Stimulated activated CD8-positive, alpha-beta memory T cell treated with anti-CD3 and anti-CD28 coated beads, Interleukin-4, amount 100 ng/mL, for 24 hours (primary cell): Measurements from ENCODE around the gene CD164L2.
A peak's percentile ranks its signal among the peaks of the same experiment; 100 is the strongest.

Experiments
- DNase-seq: peaks from one replicate; pipeline ENCODE4 v3.0.0-alpha.2; 2020; ENCODE audit warnings: low read depth

The CD164L2 gene

DNA sequence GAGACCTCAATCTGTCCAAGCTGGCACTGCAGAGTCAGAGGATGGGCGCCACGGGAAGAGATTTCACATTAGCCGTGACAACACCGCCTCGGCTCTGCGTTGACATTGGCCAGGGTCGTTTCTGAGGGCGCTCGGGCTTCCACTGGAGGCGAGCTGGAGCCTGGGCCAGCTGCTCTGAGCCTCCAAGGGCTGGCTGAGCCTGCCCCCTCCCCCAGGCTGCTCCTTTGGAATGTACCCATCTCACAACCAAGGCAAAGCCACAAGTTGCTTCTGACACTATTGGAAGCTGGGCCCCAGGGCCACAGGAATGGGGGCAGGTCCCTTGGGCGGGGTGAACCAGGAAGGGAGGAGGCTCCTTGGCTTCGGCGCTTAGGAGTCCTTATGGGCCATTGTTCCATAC, 21.9 kb upstream of the CD164L2 start:
- no peak for DNase-seq

GRCh38 chr1:27403931-27404330, 20.8 kb upstream of the CD164L2 start:
- DNase-seq = no peak

DNA sequence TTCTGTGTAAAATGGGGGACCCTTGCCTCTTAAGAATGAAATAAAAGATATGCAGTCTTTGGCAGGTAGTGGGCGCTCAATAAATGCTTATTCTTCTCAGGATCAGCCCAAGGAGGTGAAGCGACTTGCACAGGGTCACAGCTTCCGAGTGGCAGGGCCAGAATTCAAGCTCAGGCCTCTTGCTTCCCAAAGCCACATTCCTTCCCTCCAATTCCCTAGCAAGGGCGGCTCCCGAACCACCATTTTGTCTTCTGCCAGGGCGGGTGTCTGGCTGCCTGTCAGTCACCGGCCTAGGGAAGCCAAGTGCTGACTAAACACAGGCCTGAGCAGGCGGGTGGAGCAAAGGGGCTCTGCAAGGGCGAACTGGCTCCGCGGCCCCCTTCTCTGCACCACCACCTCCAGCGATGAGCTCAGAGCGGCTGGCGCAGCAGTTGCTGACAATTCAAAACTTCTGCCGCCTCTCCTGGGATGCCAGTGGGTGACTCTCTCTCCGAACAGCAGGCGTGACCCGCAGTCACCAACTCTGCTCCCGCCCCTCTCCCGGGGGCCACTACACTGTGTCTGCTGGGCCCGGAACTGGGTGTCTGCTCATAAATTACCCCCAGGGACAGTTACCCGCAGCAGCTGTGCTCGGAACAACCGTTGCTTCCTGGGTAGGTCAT, 20.1 kb upstream of the CD164L2 start:
- DNase-seq = no peak

DNA sequence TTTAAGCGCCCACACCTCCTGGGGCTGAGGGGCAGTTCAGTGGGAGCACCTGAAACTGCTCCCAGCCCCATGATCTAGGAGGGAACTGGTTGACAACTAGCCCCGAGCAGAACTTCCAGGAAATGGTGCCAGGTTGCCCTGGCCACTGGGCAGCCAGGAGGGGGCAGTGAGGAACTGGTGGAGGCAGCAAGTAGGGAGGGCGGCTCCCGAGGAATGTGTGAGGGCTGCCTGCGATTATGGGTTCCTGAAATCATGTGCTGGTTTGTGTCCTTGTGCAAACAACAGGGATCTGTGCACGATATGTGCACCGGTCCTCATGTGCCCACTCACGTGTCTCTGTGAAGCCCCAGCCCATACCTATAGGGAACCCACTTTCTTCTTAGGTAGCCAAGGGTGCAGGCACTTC, 19.2 kb upstream of the CD164L2 start:
- no peak for DNase-seq

DNA sequence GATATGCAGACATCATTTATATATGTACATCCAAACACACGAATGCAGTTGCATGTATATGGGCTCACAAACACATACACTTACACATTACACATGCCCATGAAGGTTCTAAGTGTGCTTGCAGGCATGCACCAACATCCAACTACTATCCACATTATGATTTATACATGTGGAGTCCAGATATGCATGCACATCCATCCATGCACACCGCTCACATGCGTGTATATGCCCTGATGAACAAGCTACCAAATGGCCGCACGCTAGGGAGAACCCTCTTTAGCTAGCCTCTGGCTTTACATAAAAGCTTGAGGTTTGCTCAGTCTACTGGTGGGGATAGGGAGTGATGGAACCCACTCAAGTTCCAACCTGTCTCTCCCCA, 17.8 kb upstream of the CD164L2 start:
- DNase-seq = no peak

GRCh38 chr1:27400082-27400962, 17.2 kb upstream of the CD164L2 start:
- no peak for DNase-seq

GRCh38 chr1:27399251-27400025, 16.3 kb upstream of the CD164L2 start:
- no peak for DNase-seq

GRCh38 chr1:27398405-27399149, 15.4 kb upstream of the CD164L2 start:
- no peak for DNase-seq

GRCh38 chr1:27397749-27398148, 14.6 kb upstream of the CD164L2 start:
- no peak for DNase-seq

GRCh38 chr1:27397110-27397509, 14.0 kb upstream of the CD164L2 start:
- DNase-seq = no peak

GRCh38 chr1:27395441-27396195, 12.5 kb upstream of the CD164L2 start:
- peak; percentile 63 for DNase-seq

GRCh38 chr1:27394925-27395324, 11.8 kb upstream of the CD164L2 start:
- DNase-seq = no peak

DNA sequence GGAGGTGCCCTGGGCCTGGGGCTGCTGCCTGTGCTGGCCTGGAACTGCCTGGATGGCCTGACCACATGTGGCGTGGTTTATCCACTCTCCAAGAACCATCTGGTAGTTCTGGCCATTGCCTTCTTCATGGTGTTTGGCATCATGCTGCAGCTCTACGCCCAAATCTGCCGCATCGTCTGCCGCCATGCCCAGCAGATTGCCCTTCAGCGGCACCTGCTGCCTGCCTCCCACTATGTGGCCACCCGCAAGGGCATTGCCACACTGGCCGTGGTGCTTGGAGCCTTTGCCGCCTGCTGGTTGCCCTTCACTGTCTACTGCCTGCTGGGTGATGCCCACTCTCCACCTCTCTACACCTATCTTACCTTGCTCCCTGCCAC, 11.1 kb upstream of the CD164L2 start:
- no peak for DNase-seq

- DNase-seq = no peak
Observed at GRCh38 chr1:27393641-27394281, 10.6 kb upstream of the CD164L2 start.

DNA sequence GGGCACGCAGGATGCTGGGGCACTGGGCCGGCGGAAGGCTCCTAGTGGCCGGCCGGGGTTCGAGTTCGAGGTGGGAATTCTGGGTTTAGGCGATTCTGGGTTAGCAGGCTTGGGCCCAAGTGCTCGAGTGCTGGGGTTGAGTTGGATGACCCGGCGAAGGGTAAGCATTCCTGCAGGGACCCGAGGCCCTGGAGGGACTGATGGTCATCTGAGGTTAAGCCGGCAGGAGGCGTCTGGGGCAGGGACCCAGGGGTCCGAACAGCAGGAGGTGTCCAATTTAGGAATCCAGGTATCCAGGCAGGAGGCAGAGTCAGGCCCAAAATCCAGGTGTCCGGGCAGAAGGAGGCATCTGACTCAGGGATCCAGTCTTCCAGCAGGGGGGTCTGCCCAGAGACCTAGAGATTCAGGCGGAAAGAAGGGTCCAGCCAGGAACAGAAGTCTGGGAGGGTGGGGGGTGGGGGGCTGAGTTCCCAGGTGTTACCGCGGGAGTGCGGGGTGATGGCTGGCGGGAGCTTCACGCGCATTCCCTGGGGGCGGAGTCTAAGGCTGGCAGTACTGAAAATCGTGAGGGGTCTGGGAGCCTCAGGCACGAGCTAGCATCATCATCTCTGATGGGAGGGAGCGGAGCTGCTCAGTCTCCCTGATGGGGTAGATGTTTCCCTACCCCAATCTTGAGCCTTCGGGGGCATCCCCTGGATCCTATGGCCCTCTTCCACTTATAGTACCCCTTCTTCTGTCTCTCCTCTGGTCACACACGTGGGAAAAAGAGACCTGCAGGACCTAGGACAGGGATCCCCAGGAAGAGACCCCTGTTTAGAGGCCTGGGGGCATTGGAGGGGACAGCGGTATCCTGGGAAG, 9.9 kb upstream of the CD164L2 start:
- no peak for DNase-seq

DNA sequence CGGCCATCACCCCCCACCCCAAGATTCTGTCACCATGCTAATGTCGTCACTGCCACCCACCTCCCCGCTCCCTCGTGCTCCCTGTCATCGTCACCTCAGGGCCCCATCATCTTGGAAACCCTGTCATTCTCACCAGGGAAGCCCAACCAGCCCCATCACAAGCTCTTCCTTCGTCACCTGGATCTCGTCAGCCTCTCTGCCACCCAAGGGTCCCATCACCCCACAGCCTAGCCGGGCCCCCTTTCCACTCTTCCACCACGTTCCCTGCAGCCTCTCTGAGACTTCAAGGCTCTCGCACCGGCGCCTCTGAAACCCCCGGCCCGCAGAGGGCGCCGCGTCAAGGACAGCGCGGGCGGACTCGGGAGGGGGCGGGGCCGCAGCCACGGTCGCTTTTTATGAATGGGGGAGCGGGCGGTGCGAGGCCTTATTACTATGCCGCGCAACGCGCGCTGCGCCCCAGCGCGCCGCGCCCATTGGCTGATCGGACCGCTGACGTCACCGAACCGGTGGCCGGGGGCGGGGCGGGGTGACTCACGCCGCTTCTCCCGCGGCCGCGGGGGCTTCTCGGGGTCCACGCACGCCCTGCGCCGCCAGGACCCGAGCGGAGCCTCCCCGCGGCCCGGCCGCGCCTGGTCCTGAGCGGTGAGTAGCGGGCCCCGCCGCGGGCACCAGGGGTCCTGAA, 9.1 kb upstream of the CD164L2 start, which contains the start of gene GPR3:
Gene GPR3 (plus strand): TSS at position 527 of the 682 bp plus-strand sequence. CDS start 1,177 bp downstream, outside the sequence.
- peak; percentile 89 for DNase-seq

- DNase-seq = no peak
Observed at GRCh38 chr1:27391511-27392095, 8.5 kb upstream of the CD164L2 start.

DNA sequence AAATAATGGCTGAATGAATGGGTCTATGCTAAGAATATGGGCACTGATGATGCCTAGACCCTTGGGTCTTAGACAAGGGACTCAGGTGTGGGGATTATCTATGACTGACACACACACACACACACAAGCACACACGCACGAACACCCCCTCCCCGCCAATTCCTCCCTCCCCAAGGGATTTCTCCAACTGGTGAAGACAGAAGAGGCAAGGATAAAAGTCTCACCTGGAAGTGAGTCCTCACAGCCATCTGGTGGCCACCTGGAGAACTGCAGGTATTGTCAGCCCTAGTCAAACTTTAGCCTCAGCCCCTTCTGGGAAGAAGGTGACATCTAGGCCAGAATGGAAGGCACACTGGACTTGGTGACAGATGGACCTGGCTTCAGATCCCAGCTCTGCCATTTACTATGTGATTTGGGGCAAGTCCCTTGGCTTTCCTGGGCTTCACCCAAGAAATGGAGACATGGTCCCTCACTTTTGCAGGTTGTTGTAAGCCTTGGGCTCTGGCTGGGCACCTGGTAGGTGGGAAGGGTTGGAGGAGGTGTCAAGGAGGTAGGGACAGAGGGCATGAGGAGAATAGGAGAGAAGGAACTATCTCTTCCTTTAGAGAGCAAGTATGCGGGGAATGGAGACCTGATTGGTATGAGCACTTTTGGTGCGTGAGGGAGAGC, 5.3 kb upstream of the CD164L2 start:
- DNase-seq = peak; percentile 55
